NCI-H82 (cell line): Measurements from ENCODE around the gene RPN1.

Source experiments
- DNase-seq: peaks from one replicate; lab custom pipeline; 2025; lab: John Stamatoyannopoulos, UW

RPN1 gene

DNA sequence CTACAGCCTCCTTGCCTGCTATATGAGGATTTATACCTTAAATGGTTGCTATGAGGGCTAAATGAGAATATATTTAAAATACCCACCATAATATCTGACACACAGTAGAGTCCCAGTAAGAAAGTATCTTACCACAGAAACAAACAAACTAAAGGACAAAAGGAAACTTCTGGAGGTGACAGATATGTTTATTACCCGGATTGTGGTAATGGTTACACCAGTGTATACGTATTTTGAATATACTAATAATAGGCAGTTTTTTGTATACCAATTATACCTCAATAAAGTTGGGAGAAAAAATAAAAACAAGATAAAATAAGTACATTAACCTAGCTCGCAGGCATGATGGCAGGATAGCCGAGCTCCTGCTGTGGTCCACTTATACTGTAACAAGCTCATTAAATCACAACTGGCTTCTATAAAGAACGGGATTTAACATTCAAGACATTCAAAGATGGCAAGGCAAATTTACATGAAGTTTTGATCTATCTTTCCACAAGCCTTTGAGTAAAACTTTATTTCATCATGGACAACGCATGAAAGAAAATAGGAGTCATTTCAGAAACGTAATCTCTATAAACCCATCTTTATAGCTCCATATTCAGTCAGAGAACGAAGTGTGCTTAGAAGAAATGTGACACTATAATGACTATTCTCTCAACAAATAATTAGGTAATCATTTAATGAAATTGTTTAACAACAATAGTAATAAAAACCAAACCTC, 1.5 kb downstream of the RPN1 start:
- peak; percentile 24 for DNase-seq

DNA sequence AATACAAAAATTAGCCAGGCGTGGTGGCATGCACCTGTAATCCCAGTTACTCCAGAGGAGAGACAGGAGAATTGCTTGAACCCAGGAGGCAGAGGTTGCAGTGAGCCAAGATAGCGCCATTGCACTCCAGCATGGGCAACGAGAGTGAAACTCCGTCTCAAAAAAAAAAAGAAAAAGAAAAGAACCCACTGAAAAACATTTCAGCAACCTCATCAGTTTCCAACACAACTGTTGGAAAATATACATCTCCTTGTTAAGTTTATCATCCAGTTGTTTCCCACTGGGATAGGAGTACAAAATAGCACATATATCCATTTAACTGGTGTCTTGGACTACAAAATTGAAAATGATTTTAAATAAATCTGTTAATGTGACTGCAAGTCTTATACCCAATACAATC, 2.2 kb downstream of the RPN1 start:
- DNase-seq: no peak

DNA sequence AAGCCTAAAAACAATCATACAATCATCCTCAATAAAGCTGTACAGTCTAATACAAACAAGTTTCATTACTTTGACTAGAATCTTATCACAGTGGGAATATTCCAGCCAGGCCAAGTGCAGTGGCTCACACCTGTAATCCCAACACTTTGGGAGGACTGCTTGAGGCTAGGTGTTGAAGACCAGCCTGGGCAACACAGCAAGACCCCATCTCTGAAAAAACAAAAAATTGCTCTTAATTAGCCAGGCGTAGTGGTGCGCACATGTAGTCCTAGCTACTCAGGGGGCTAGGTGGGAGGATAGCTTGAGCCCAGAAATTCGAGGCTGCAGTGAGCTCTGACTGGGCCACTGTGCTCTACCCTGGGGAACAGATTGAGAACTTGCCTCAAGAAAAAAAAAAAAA, 3.3 kb downstream of the RPN1 start:
- no peak for DNase-seq

DNA sequence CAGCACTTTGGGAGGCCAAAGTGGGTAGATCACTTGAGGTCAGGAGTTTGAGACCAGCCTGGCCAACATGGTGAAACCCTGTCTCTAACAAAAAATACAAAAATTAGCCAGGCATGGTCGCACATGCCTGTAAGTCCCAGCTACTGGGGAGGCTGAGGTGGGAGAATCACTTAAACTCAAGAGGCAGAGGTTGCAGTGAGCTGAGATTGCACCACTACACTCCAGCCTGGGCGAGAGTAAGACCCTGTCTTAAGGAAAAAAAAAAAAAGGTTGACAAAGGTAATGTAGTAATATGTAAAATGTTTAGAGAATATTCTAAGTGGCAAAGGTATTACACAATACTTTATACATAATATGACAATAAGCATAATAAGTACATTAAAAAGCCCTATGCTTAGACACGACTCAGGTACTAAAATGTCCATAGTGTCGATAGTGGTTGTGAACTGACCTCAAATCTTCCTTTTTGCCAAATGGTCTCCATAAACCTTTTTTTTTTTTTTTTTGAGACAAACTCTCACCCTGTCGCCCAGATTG, 16.5 kb downstream of the RPN1 start:
- DNase-seq: no peak

DNA sequence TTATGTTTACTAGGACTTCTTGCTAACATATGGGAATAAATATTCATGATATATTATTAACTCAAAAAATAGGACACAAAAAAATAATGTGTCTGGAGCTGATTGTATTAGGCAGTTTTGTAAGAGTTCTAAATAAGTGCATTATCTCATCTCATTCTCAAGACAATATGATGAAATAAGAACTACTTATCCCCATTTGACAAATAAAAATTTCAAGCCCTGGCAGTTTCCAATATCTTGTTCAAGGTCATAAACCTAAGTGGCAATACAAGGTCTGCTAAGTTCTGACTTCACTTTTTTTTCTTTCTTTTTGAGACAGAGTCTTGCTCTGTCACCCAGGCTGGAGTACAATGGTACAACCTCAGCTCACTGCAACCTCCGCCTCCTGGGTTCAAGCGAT, 18.3 kb downstream of the RPN1 start:
- DNase-seq: no peak

- DNase-seq: no peak
Measured at GRCh38 chr3:128629936-128630335, 20.7 kb downstream of the RPN1 start.

- no peak for DNase-seq
Measured at GRCh38 chr3:128625409-128625945, 25.1 kb downstream of the RPN1 start.

- DNase-seq: no peak
Measured at GRCh38 chr3:128624526-128625138, 26.0 kb downstream of the RPN1 start.

DNA sequence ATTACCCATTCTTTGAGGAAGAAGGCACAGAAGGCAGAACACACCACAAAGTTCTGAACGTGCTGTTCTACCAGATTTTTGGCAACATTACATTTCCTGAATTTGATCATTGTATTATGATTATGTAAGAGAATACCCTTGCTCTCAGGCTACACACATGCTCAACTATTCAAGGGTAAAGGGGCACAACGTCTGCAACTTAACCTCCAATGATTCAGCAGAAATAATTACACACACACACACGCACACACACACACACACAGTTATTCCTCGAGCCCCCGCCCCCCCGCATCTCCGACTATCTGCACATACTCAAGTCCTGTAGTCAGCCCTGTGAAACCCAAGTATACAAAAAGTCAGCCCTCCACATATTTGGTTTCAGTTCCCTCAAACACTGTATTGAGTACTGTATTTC, 26.8 kb downstream of the RPN1 start:
- no peak for DNase-seq

- no peak for DNase-seq
Measured at GRCh38 chr3:128621931-128622330, 28.7 kb downstream of the RPN1 start.

- no peak for DNase-seq
Measured at GRCh38 chr3:128621234-128621633, 29.4 kb downstream of the RPN1 start.

- DNase-seq: peak; percentile 24
Measured at GRCh38 chr3:128620268-128620691, 30.3 kb downstream of the RPN1 start.

- no peak for DNase-seq
Measured at GRCh38 chr3:128619146-128619890, 31.3 kb downstream of the RPN1 start.

GRCh38 chr3:128618398-128618726, 32.3 kb downstream of the RPN1 start:
- peak; percentile 42 for DNase-seq

GRCh38 chr3:128617557-128618397, 32.8 kb downstream of the RPN1 start:
- DNase-seq: peak; percentile 99

GRCh38 chr3:128617270-128617556, 33.4 kb downstream of the RPN1 start:
- DNase-seq: no peak

- no peak for DNase-seq
Measured at GRCh38 chr3:128616516-128617269, 33.9 kb downstream of the RPN1 start.

GRCh38 chr3:128614076-128614475, 36.5 kb downstream of the RPN1 start:
- no peak for DNase-seq

GRCh38 chr3:128613083-128613829, 37.4 kb downstream of the RPN1 start:
- DNase-seq: no peak

GRCh38 chr3:128610451-128611070, 40.1 kb downstream of the RPN1 start:
- no peak for DNase-seq
